Stomach smooth muscle (tissue), 2 donors: ENCODE measurements around the gene CRHR2.
"Not testable (repeated sequence)": the region's sequence is repeated elsewhere in the genome, so short reads cannot be mapped to it uniquely, and the experiment has no call there.

Experiments
- H3K27ac ChIP-seq: one replicate; pipeline ENCODE4 v1.7.0; 2013; ENCODE audit warnings: mild to moderate bottlenecking, low read length, inconsistent platforms
- H3K27me3 ChIP-seq, 2 donors: one replicate each; pipeline ENCODE4 v1.7.0; 2013; ENCODE audit warnings: low read length in 2 of 2; ENCODE audit not compliant: insufficient read depth in 2 of 2, control insufficient read depth in 1 of 2
- H3K36me3 ChIP-seq, 2 donors: one replicate each; pipeline ENCODE4 v1.7.0; 2013; ENCODE audit warnings: low read length in 2 of 2; ENCODE audit not compliant: control insufficient read depth in 2 of 2, insufficient read depth in 2 of 2
- H3K4me1 ChIP-seq: one replicate; pipeline ENCODE4 v1.7.0; 2013; ENCODE audit warnings: low read length; ENCODE audit not compliant: control insufficient read depth, insufficient read depth
- H3K4me3 ChIP-seq, 2 donors: one replicate each; pipeline ENCODE4 v1.7.0; 2013; ENCODE audit warnings: low read length in 2 of 2
- H3K9ac ChIP-seq, 2 donors: one replicate each; pipeline ENCODE4 v1.7.0; 2013; ENCODE audit warnings: low read length in 2 of 2, mild to moderate bottlenecking in 1 of 2
- H3K9me3 ChIP-seq, 2 donors: one replicate each; pipeline ENCODE4 v1.7.0; 2013; ENCODE audit warnings: low read length in 2 of 2; ENCODE audit not compliant: control insufficient read depth in 2 of 2
- donor health status: healthy.
- donor health status: Pancreatic carcinoma.

Gene CRHR2

DNA sequence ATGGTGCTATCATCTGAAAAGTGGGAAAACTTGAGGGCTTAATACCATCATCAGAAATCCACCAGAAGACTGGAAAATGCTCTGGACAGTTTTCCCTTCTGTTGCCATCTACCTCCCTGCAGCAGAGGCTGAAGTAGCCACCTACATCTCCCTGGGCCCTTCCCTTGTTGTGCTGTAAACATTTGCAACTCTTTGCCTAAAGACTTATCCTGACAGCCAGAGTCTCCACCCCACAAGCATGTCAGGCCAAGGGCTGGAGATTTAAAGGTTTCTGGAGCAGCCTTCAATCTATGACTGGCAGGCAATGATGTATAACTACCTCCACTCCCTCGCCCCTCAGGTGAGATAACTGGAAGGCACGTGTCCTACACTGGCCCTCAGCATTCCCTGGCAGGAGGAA is 39.9 kb upstream of the CRHR2 start:
- no peaks in the 10 kb centered on the region for H3K36me3 ChIP-seq
- no peak overlapping the region for H3K4me3 ChIP-seq
- no peaks in the 10 kb centered on the region for H3K27me3 ChIP-seq
- no peaks in the 10 kb centered on the region for H3K4me1 ChIP-seq
- H3K9ac ChIP-seq, result no peak overlapping the region
- peaks cover 0 to 6% of the 10 kb centered on the region in 2 donors for H3K9me3 ChIP-seq
- no peak overlapping the region for H3K27ac ChIP-seq

DNA sequence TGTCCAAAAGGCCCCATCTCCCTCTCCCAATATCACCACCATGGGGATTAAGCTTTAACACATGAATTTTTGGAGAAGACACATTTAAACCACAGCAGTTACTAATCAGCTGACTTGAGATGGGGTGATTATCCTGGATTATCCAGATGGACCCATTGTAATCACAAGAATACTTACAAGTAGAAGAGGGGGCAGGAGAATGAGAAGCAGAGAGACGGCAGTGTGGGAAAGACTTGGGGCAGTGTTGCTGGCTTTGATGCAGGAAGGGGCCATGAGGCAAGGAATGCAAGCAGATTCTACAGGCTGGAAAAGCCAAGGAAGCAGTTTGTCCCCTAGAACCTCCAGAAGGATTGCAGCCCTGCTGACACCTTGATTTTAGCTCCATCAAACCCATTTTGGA is 39.0 kb upstream of the CRHR2 start:
- Histone ChIP-seq H3K27me3 (no peaks in the 10 kb centered on the region), H3K27ac (no peak overlapping the region), H3K9me3 (peaks cover 0 to 6% of the 10 kb centered on the region in 2 donors), H3K9ac (no peak overlapping the region), H3K4me3 (no peak overlapping the region), H3K36me3 (no peaks in the 10 kb centered on the region), H3K4me1 (peaks cover 4% of the 10 kb centered on the region)

DNA sequence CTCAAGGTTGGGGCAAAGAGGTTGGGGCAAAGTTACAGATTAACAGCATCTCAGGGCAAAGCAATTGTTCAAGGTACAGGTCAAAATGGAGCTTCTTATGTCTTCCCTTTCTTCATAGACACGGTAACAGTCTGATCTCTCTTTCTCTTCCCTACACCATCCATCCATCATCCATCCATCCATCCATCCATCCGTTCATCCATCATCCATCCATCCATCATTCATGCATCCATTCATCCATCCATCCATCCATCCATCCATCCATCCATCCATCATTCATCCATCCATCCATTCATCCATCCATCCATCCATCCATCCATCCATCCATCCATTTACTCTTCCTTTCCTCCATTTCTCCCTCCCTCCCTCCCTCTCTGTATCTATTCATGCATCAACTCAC is 37.2 kb upstream of the CRHR2 start:
- not testable (repeated sequence) for H3K4me3 ChIP-seq, H3K36me3 ChIP-seq, H3K9me3 ChIP-seq, H3K27me3 ChIP-seq, H3K9ac ChIP-seq, H3K27ac ChIP-seq
- peaks cover 12% of the 10 kb centered on the region for H3K4me1 ChIP-seq

DNA sequence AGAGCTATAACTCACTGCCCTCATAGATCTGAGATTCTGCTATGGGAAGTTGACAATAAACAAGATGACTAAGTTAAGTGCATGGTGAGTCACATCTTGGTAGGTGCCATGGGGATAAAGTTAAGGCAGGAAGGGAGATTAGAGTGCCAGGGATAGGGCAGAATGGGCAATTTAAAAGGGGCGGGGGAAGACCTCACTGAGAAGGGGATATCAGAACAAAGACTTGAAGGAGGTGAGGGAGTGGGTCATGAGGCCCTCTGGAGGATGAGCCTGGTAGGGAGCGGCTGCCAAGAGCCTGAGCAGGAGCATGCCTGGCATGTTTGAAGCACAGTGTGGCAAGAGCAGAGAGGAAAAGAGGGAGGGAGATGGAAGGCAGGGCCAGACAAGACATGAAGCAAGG is 34.9 kb upstream of the CRHR2 start:
- no peak overlapping the region for H3K27ac ChIP-seq

DNA sequence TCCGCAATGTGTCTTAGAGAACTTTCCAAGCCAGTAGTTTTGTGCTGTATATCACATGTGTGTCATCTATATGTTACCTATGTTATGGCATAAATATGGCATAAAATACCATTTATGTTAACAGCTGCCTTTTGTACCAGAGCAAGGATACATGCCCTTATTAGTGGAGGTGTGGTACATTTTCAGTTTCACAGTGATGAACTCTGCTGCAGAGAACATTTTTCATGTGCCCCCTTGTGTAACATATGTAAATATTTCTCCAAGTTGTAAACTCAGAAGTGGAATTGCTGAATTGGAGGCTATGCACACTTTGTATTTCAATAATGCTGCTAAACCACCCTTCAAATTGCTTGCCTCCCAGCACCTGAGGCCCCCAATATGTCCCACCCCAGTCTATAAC is 31.9 kb upstream of the CRHR2 start:
- Histone ChIP-seq H3K27me3 (no peaks in the 10 kb centered on the region), H3K4me3 (no peak overlapping the region), H3K9me3 (peaks cover 0 to 6% of the 10 kb centered on the region in 2 donors), H3K9ac (no peak overlapping the region), H3K4me1 (peaks cover 14% of the 10 kb centered on the region), H3K36me3 (no peaks in the 10 kb centered on the region), H3K27ac (no peak overlapping the region)

More for the DNA sequence above, 34.9 kb upstream of the CRHR2 start:
- Histone ChIP-seq H3K4me3 (no peak overlapping the region), H3K36me3 (no peaks in the 10 kb centered on the region), H3K4me1 (peaks cover 14% of the 10 kb centered on the region), H3K9me3 (peaks cover 0 to 6% of the 10 kb centered on the region in 2 donors), H3K9ac (no peak overlapping the region), H3K27me3 (no peaks in the 10 kb centered on the region)

DNA sequence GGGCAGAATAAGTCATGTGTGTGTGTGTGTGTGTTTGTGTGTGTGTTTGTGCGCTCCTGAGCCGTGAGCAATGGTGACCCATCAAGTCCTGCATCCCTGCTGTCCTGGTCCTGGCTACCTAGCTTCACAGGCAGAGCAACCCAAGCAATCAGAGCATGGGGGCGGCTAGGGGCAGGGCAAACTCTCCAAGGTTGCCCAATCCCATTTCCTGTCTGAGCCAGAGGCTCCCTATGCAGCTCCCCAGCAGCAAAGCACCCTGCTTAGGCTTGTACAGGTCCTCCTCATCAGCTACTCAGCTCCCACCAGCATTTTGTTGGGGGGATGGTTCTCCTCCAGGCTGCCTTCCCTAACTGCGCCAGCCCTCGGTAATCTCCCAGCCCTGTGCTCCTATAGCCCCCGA is 31.1 kb upstream of the CRHR2 start:
- no peaks in the 10 kb centered on the region for H3K36me3 ChIP-seq
- H3K4me1 ChIP-seq, result peaks cover 14% of the 10 kb centered on the region
- H3K9me3 ChIP-seq, result peaks cover 0 to 2% of the 10 kb centered on the region in 2 donors
- no peak overlapping the region for H3K4me3 ChIP-seq
- H3K27ac ChIP-seq, result no peak overlapping the region
- H3K9ac ChIP-seq, result no peak overlapping the region
- H3K27me3 ChIP-seq, result no peaks in the 10 kb centered on the region

DNA sequence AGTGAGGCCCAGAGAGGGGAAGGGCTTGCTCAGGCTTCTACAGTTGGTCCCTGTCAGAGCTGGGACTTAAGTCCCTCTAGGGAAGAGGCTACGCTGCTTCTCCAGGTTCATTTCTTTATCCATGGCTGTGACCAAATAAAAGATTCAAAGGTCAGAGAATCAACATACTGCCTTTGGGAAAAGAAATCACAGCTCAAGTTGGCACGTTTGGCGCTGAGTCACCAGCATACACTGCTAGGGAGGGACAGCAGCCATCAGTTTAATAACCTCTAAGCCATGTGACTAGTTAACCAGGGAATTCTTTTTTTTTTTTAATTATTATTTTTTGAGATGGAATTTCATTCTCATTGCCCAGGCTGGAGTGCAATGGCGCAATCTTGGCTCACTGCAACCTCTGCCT is 28.4 kb upstream of the CRHR2 start:
- Histone ChIP-seq H3K27me3 (no peaks in the 10 kb centered on the region), H3K36me3 (no peaks in the 10 kb centered on the region), H3K27ac (no peak overlapping the region), H3K9me3 (no peaks in the 10 kb centered on the region), H3K4me1 (peaks cover 17% of the 10 kb centered on the region), H3K9ac (no peak overlapping the region), H3K4me3 (no peak overlapping the region)

DNA sequence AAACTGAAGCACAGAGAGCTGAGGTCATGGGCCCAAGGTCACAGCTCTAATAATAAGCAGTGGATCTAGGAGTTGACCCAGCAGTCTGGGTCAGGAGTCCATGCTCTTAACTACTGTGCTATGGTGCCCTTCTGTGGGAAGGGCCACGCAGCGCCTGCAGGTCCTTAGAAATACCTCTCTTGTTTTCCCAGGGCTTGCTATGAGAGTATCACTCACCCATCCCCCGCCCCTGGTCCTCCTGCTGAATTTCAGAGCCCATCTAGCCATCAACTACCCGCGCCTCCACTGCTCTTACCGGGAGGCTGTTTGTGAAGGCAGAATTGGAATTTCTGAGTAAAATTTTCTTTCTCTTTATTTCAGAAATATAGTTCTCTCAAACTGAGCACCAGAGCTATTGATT is 27.3 kb upstream of the CRHR2 start:
- H3K4me1 ChIP-seq, result peaks cover 16% of the 10 kb centered on the region
- no peak overlapping the region for H3K9ac ChIP-seq
- no peaks in the 10 kb centered on the region for H3K27me3 ChIP-seq
- no peak overlapping the region for H3K27ac ChIP-seq
- H3K9me3 ChIP-seq, result no peaks in the 10 kb centered on the region
- no peak overlapping the region for H3K4me3 ChIP-seq
- no peaks in the 10 kb centered on the region for H3K36me3 ChIP-seq

DNA sequence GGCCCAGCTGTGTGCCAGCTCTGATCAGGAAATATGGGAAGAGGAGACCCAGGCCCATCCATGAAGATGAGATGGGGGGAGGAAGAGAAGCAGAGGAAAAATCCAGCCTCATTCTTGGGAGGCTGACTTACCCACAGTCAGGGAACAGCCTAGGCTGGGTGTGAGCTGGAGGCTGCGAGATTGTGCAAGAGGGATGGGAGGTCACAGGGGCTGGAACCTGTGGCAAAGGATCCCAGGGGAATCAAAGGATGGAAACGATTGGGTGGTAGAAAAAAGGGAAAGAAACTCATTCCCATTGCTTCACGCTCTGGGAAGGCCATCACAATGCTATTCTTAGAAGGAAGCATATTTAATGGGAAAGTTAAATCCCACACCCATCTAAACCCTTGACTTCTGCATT is 26.7 kb upstream of the CRHR2 start:
- H3K4me3 ChIP-seq, result no peak overlapping the region
- H3K27ac ChIP-seq, result no peak overlapping the region
- peaks cover 16% of the 10 kb centered on the region for H3K4me1 ChIP-seq
- H3K9ac ChIP-seq, result no peak overlapping the region
- H3K9me3 ChIP-seq, result no peaks in the 10 kb centered on the region
- no peaks in the 10 kb centered on the region for H3K27me3 ChIP-seq
- H3K36me3 ChIP-seq, result no peaks in the 10 kb centered on the region

DNA sequence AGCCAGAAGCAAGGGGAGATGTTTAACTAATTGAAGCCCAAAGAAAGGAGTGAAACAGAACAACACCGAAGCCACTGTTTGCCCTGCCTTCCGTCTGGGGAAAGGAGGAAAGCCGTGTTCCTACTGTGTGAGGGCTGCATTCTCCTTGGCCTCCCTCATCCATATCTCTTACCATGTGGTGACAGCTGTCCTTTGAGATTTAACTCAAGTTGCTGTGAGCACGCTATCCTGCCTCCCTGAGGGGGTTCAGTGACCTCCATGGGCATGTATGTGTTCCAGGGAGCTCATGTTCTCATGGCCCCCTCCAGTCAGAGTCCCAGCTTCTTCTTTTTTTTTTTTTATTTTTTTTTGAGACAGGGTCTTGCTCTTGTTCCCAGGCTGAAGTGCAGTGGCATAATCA is 26.2 kb upstream of the CRHR2 start:
- no peaks in the 10 kb centered on the region for H3K27me3 ChIP-seq
- H3K4me1 ChIP-seq, result peaks cover 14% of the 10 kb centered on the region
- no peaks in the 10 kb centered on the region for H3K36me3 ChIP-seq
- no peaks in the 10 kb centered on the region for H3K9me3 ChIP-seq
- H3K4me3 ChIP-seq, result no peak overlapping the region
- H3K27ac ChIP-seq, result no peak overlapping the region
- no peak overlapping the region for H3K9ac ChIP-seq

DNA sequence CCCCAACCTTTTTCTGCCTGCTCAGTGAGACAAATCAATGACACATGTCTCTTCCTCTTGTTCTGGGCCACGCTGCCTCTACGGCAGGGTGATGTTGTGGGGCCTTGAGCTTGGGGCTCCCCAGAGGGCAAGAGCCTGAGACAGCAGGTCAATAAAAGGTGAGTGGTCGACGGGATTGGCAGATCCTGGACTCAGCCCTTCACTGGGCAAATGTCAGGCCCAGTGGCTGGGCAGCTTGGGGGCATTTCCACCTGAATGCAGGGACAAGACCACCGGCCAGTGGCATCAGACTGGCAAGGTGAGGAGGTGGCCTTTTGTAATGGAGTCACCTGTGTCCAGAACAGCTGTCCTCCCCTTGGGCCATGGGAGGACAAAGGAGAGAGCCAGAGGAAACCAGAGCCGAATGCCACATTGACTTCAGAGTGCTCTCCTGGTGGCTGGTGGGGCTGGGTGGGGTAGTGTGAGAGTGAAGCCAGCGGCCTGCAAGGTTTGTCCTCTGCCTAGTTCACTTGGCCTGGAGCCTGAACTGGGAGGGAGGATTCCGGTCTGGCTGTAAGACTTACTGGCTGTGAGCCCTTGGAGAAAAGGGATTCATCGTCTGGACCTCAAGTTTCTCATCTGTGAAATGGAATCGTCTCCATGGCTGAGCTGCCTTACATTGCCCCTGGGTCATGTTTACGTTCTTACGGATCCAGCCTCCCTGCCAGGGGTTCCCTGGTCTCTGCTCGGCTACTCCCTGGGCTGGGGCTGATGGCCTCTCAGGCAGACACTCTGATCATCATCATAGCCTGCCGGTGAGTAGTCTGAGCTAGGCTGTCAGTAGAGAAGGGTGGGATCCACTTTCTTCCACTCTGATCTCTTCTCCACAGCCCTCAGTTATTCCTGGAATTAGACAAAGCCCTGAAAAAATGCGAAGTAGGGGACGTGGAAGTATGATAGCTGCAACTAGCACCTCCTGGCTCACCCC is 25.4 kb upstream of the CRHR2 start:
- Histone ChIP-seq H3K9me3 (no peaks in the 10 kb centered on the region), H3K36me3 (no peaks in the 10 kb centered on the region), H3K9ac (no peak overlapping the region), H3K4me1 (peaks cover 14% of the 10 kb centered on the region), H3K4me3 (no peak overlapping the region), H3K27ac (no peak overlapping the region), H3K27me3 (no peaks in the 10 kb centered on the region)
